Mesodermal cell (in vitro differentiated cells): ENCODE results near the gene LYL1.

Experiments used
- H3K27ac ChIP-seq: 2 replicates; pipeline ENCODE4 v1.7.0; 2013; ENCODE audit warnings: mild to moderate bottlenecking, low read depth, low read length, moderate library complexity; ENCODE audit not compliant: severe bottlenecking
- H3K36me3 ChIP-seq: 2 replicates; pipeline ENCODE4 v1.7.1; 2013; ENCODE audit warnings: mild to moderate bottlenecking, low read length, moderate library complexity; ENCODE audit not compliant: control insufficient read depth, insufficient read depth
- H3K4me1 ChIP-seq: one replicate; pipeline ENCODE4 v1.7.1; 2013; ENCODE audit warnings: mild to moderate bottlenecking, low read length; ENCODE audit not compliant: insufficient read depth, control insufficient read depth, poor library complexity, severe bottlenecking
- H3K4me3 ChIP-seq: 2 replicates; pipeline ENCODE4 v1.7.0; 2013; ENCODE audit warnings: low read length, control low read depth, mild to moderate bottlenecking; ENCODE audit not compliant: insufficient read depth, poor library complexity, severe bottlenecking; ENCODE audit errors: extremely low read depth
- H3K9me3 ChIP-seq: 2 replicates; pipeline ENCODE4 v1.7.1; 2013; ENCODE audit warnings: mild to moderate bottlenecking, low read length, moderate library complexity; ENCODE audit not compliant: control insufficient read depth
- WGBS, 2 experiments: methylation state at CpG; one replicate each; pipeline ENCODE4 v1.1.5; 2013; ENCODE audit warnings: missing lambda C conversion rate in 2 of 2; ENCODE audit not compliant: insufficient coverage in 2 of 2; 5-methylcytosine and 5-hydroxymethylcytosine counted together

Gene LYL1

DNA sequence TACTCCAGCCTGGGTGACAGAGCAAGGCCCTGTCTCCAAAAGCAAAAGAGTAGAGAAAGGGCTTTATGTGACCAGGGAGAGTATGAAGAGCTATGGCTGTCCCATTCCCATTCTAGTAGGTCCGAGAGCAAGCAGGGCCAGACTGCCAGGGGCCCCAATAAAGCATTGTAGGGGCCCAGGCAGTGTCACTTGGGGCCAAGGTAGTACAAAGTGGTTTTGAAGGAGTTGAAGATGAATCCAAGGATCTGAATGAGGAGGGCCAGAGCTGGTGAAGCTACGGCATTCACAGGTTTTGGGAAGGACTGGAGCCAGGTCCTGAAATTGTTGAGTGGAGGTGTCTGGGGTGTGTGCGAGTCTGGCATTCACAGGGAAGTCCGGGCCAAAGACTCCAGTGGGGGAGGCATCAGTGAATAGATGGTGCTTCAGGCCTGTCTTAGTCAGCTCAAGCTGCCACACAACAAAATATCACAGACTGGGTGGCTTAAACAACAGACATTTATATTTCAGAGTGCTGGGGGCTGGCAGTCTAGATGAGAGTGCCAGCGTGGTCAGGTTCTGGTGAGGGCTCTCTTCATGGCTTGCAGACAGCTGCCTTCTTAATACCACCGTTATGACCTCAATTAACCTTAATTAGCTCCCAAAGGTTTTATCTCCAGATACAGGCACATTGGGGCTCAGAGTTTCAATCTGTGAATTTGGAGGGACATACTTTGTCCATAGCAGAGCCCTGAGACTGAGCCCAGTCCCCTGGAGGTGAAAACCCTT is 25.3 kb upstream of the LYL1 start:
- Histone ChIP-seq H3K4me3 (no peak overlapping the region), H3K36me3 (peaks cover 66% of the 10 kb centered on the region), H3K4me1 (no peaks in the 10 kb centered on the region), H3K9me3 (no peaks in the 10 kb centered on the region), H3K27ac (no peak overlapping the region)
- 98 to 100% methylated on average over 5 to 6 of the region's 6 CpGs for WGBS, 2 experiments

DNA sequence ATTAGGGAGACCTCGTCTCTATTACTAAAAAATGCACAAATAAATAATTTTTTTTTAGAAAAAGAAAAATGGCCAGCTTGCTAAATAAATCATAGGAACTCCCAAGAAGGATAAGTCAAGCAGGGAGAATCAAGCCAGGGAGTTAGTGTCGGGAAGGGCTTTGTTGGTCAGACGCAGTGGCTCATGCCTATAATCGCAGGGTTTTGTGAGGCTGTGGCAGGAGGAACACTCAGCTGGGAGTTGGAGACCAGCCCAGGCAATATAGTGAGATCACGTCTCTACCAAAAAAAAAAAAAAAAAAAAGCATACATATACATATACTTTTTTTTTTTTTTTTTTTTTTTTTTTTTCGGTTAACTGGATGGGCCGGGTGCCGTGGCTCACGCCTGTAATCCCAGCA is 24.4 kb upstream of the LYL1 start:
- H3K4me1 ChIP-seq: peaks cover 3% of the 10 kb centered on the region
- H3K4me3 ChIP-seq: no peak overlapping the region
- peaks cover 65% of the 10 kb centered on the region for H3K36me3 ChIP-seq
- H3K9me3 ChIP-seq: no peaks in the 10 kb centered on the region
- no peak overlapping the region for H3K27ac ChIP-seq
- 91 to 100% methylated on average over 3 of the region's 9 CpGs for WGBS, 2 experiments

DNA sequence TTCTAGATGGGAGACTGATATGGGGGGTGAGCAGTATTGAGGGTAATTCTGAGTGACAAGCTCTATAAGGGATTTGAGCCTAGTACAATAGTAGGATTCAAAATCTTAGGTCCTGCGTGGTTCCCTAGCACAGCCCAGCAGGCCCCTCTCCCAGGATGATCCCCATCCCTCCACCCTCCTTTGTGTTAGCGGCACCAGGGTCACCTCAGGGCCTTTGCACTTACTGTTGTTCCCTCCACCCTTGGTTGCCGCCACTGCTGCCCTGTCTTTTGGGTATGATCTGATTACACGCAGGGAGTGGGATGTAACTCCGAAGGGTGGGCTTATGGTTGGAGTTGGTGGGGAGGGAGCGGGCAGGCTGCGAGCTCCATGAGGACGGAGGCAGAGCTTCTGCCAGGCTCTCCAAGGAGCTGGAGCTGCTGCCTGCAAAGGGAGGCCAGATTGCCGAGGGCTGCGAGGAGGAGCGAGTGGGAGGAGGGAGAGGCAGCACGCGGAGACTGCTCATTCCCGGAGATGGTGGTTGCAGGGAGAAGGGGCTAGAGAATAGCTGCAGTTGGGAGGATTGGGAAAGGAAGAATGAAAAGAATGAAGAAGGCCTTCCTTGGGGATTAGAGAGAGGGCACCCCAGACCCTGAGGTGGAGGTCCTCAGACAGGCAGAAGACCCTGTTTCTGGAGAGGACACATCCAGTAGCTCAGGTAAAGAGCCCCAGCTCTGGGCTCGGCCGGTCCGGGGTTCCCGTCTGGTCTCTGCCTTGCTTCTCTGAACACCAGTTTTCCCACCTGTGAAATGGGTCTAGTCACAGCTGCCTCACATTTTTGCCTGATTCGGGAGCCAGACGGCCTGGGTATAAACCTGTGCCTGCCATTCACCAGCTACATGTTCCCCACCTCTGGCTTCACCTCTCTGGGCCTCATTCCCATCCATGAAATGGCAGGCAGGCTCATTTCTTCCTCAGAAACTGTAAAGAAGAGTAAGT is 20.6 kb upstream of the LYL1 start:
- Histone ChIP-seq H3K4me3 (no peak overlapping the region), H3K9me3 (no peaks in the 10 kb centered on the region), H3K36me3 (peaks cover 68% of the 10 kb centered on the region), H3K4me1 (peaks cover 20% of the 10 kb centered on the region), H3K27ac (no peak overlapping the region)
- whole genome bisulfite sequencing, 2 experiments: 92 to 93% methylated on average over 13 to 20 of the region's 20 CpGs

DNA sequence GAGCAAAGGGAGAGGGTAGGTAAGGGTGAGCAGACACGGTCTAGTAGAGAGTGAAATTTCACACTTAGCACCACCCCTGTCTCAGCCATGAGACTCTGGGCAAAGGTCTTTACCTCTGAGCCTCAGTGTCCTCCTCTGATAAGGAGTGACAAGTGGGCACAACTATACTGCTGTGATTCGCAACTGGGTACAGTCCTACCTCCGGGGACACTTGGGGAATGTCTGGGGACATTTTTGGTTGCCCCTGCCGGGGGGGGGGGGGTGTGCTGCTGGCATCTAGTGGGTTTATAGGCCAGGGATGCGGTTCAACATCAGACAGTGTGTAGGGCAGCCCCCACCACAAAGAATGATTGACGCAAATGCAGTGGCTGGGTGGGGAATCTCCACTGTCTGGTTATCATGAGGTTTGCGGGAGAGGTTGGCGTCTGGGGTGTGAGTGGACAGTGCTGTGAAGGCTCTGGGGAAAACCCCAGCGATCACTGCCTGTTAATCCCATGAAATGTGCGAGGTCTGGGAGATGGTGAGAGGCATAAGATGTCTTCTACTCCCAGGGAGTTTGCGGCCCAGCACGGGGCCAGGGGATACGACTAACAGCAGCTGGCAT is 19.7 kb upstream of the LYL1 start:
- H3K36me3 ChIP-seq: peaks cover 62% of the 10 kb centered on the region
- H3K4me3 ChIP-seq: no peak overlapping the region
- H3K9me3 ChIP-seq: no peaks in the 10 kb centered on the region
- H3K27ac ChIP-seq: no peak overlapping the region
- H3K4me1 ChIP-seq: peaks cover 20% of the 10 kb centered on the region
- WGBS, 2 experiments: 96 to 97% methylated on average over 6 to 9 of the region's 13 CpGs

DNA sequence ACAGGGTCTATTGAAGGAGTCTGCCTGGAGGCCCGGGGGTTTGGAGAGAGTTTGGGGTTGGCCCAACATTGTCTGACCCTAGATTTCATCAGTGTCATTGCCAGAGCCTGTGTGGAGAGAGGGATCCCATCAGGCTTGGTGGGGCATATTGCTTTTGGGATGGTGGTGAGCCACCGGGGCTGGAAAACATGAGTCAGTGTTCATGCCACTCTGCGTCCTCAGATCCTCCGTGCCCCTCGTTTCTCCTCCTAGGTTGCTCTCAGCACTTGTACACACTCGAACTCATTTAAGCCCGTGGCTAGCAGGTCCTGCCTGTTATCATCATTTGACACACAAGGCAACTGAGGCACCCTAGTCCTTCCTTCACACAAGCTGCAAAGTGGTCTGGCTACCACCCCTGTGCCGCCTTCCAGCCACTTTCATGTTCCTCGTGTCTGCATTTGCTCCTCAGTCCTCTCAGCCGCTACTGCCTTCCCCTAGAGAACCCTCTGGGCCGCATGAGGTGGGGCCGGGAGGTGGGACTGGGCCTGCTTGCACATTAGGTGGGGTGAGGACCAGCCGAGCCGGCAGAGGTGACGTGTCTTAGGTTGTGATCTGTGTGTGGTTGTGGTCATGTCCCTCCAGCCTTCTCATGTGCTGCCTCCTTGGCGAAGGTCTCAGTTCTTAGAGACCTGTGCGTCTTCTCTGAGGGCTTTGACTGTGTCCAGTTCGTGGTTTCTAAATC is 19.1 kb upstream of the LYL1 start:
- 94 to 96% methylated on average over 12 to 17 of the region's 18 CpGs for WGBS, 2 experiments
- Histone ChIP-seq H3K4me3 (no peak overlapping the region), H3K27ac (no peak overlapping the region), H3K36me3 (peaks cover 59% of the 10 kb centered on the region), H3K9me3 (no peaks in the 10 kb centered on the region), H3K4me1 (peaks cover 20% of the 10 kb centered on the region)

DNA sequence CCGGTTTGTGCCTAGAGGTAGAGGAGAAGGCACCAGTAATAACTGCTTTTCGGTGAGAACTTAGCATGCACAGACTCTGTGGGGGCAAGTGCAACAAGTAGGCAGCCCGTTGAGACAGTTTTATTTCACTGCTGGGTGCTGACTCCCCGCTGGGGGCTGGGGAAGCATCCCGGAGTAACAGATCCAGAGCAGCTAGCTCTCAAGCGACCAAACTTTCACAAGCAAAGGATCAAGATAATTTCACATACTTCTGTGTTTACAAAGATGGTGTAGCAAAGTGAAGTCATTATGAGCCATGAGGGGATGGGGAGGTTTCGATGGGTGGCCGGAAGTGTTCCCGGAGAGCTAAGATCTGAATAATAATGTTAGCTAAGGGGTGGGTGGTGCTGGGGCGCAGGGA is 18.2 kb upstream of the LYL1 start:
- Histone ChIP-seq H3K4me3 (no peak overlapping the region), H3K9me3 (no peaks in the 10 kb centered on the region), H3K36me3 (peaks cover 54% of the 10 kb centered on the region), H3K4me1 (peaks cover 21% of the 10 kb centered on the region), H3K27ac (no peak overlapping the region)
- WGBS, 2 experiments: 60 to 69% methylated on average over 6 to 10 of the region's 10 CpGs

DNA sequence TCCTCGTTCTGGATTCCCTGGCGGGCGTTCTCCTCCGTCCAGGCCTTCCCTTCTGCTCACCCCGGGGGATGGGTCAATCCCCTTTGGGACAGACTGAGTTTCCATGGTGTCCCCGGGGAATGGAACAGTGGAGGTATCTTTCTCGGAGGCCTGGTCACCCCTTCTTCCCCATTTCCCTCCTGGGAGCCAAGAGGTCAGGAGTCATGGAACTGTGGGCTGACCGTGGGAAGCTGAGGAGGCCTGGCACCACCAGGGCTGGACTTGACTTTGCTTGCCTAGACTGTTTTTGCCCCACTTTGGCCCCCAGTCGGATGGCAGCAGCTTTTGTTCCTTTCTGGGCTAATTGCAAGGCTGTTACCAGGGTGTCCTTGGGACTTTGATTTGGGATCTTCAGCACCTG is 17.4 kb upstream of the LYL1 start:
- WGBS, 2 experiments: 88 to 95% methylated on average over 3 to 8 of the region's 9 CpGs
- Histone ChIP-seq H3K4me1 (peaks cover 24% of the 10 kb centered on the region), H3K4me3 (peak overlapping the region; percentile 3), H3K27ac (no peak overlapping the region), H3K36me3 (peaks cover 47% of the 10 kb centered on the region), H3K9me3 (no peaks in the 10 kb centered on the region)

DNA sequence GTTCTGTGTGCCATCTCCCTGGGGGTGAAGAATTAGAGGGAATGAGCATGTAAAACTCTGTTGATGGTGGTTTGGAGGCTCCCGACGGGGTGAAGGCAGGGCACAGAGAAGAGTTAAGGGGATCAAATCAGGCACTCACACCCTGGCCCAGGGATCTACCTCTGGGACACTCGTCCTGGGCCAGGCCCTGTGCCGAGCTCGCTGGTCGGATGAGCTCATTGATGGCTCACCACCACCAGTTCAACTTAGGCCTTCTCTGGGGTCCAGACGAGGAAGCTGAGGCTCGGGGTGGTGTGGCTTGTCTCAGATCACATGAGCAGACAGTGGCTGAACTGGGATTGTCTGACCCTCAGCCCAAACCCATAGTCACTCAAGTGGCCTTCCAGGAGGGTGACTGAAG is 17.0 kb upstream of the LYL1 start:
- H3K4me3 ChIP-seq: peak overlapping the region; percentile 92
- H3K36me3 ChIP-seq: peaks cover 48% of the 10 kb centered on the region
- WGBS, 2 experiments: 89 to 95% methylated on average over 6 to 8 of the region's 8 CpGs
- peaks cover 28% of the 10 kb centered on the region for H3K4me1 ChIP-seq
- H3K27ac ChIP-seq: no peak overlapping the region
- H3K9me3 ChIP-seq: no peaks in the 10 kb centered on the region

DNA sequence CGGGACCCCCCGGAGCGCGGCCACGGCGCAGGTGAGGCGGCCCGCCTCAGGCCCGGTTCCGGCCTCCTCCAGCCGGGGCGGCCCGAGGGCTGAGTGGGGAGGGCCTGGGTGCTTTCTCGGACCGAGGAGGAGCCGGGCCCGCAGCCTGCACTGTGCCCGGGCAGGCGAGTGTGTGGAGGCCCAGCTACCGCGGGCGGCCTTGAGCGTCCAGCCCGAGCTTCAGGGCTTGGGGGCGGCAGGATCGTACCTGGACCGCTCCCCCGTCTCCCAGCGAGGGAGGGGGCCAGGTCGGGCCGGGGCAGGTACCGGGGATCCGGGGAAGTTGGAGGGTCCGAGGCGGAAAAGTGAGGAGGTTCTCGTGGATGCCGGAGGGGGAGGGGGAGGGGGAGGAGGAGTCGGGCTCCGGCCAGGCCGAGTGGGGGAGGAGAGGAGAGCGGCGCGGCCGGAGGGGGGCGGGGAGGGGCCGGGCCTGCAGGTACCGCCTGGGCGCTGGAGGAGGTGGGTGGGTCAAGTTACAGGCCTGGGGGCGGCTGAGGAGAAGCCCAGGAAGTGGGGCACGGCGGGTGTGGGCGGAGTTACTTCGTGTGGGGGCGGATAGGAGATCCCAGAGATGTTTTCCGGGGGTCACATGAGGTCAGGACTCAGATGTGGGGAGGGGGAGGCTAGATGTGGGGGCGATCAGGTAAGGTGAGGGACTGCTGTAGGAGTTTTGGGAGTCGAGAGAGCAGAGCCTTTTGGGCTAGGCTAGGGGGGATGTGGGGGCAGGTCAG is 16.0 kb upstream of the LYL1 start:
- H3K27ac ChIP-seq: peak overlapping the region; percentile 57
- peaks cover 28% of the 10 kb centered on the region for H3K4me1 ChIP-seq
- 0 to 1% methylated on average over 23 to 32 of the region's 57 CpGs for WGBS, 2 experiments
- peak overlapping the region; percentile 92 for H3K4me3 ChIP-seq
- peaks cover 48% of the 10 kb centered on the region for H3K36me3 ChIP-seq
- H3K9me3 ChIP-seq: no peaks in the 10 kb centered on the region
